ENCODE results near the gene TTLL9.

Gene TTLL9

GRCh38 chr20:31948008-31948407, 77.6 kb downstream of the TTLL9 start:
- Histone ChIP-seq H3K27me3 (ENCODE audit: insufficient read depth, low read length) (no peaks in the 10 kb centered on the region), H3K9ac (ENCODE audit: low read length) (no peak overlapping the region), H3K4ac (ENCODE audit: low read depth, low read length) (no peak overlapping the region), H3K23ac (ENCODE audit: low read length) (no peak overlapping the region), H4K12ac (ENCODE audit: low read depth, low read length) (no peak overlapping the region), H4K8ac (ENCODE audit: low read depth, low read length) (no peak overlapping the region), H3K4me3 (ENCODE audit: low read depth, low read length) (no peak overlapping the region), H3K79me1 (ENCODE audit: low read length) (peaks cover 4% of the 10 kb centered on the region), H3K18ac (ENCODE audit: low read length) (no peak overlapping the region), H3K9me3 (ENCODE audit: insufficient read depth, low read depth, low read length) (peaks cover 7% of the 10 kb centered on the region), H2BK12ac (ENCODE audit: low read length) (no peak overlapping the region), H2AFZ (ENCODE audit: insufficient read depth, low read length, poor library complexity) (no peak overlapping the region), H3K79me2 (ENCODE audit: control insufficient read depth, insufficient read depth, low read length, poor library complexity) (peaks cover 8% of the 10 kb centered on the region), H4K91ac (ENCODE audit: low read depth, low read length) (no peak overlapping the region), H2BK120ac (ENCODE audit: insufficient read depth, low read length, poor library complexity) (no peak overlapping the region), H3K4me2 (ENCODE audit: low read length) (no peak overlapping the region), H2AK5ac (ENCODE audit: low read length) (no peak overlapping the region), H3K14ac (ENCODE audit: low read length) (no peak overlapping the region), H3K4me1 (ENCODE audit: control insufficient read depth in 1 of 2, insufficient read depth in 2 of 2, low read length in 2 of 2) (peaks cover 0 to 9% of the 10 kb centered on the region in 2 experiments), H3K36me3 (ENCODE audit: control insufficient read depth in 1 of 2, insufficient read depth in 2 of 2, low read length in 2 of 2) (peaks cover 32 to 46% of the 10 kb centered on the region in 2 experiments), H2BK5ac (ENCODE audit: low read depth, low read length, poor library complexity) (no peak overlapping the region), H3K27ac (ENCODE audit: low read depth, low read length) (no peak overlapping the region)
- DNase-seq, result no peak
- WGBS (ENCODE audit: extremely low coverage, insufficient coverage, insufficient read length), result no CpG with 5 or more reads among the region's 2 CpGs

GRCh38 chr20:31949877-31950646, 79.6 kb downstream of the TTLL9 start:
- Histone ChIP-seq H3K79me1 (ENCODE audit: low read length) (peaks cover 4% of the 10 kb centered on the region), H3K4ac (ENCODE audit: low read depth, low read length) (no peak overlapping the region), H2AFZ (ENCODE audit: insufficient read depth, low read length, poor library complexity) (no peak overlapping the region), H3K79me2 (ENCODE audit: control insufficient read depth, insufficient read depth, low read length, poor library complexity) (peaks cover 8% of the 10 kb centered on the region), H3K9me3 (ENCODE audit: insufficient read depth, low read depth, low read length) (peaks cover 9% of the 10 kb centered on the region), H3K4me1 (ENCODE audit: control insufficient read depth in 1 of 2, insufficient read depth in 2 of 2, low read length in 2 of 2) (peaks cover 0 to 9% of the 10 kb centered on the region in 2 experiments), H3K27ac (ENCODE audit: low read depth, low read length) (no peak overlapping the region), H2AK5ac (ENCODE audit: low read length) (no peak overlapping the region), H3K36me3 (ENCODE audit: control insufficient read depth in 1 of 2, insufficient read depth in 2 of 2, low read length in 2 of 2) (peaks cover 26 to 38% of the 10 kb centered on the region in 2 experiments), H3K14ac (ENCODE audit: low read length) (no peak overlapping the region), H4K91ac (ENCODE audit: low read depth, low read length) (no peak overlapping the region), H3K4me2 (ENCODE audit: low read length) (no peak overlapping the region), H3K23ac (ENCODE audit: low read length) (no peak overlapping the region), H4K12ac (ENCODE audit: low read depth, low read length) (no peak overlapping the region), H2BK120ac (ENCODE audit: insufficient read depth, low read length, poor library complexity) (no peak overlapping the region), H3K9ac (ENCODE audit: low read length) (no peak overlapping the region), H2BK12ac (ENCODE audit: low read length) (no peak overlapping the region), H2BK5ac (ENCODE audit: low read depth, low read length, poor library complexity) (no peak overlapping the region), H3K4me3 (ENCODE audit: low read depth, low read length) (no peak overlapping the region), H3K18ac (ENCODE audit: low read length) (no peak overlapping the region), H3K27me3 (ENCODE audit: insufficient read depth, low read length) (no peaks in the 10 kb centered on the region), H4K8ac (ENCODE audit: low read depth, low read length) (no peak overlapping the region)
- WGBS (ENCODE audit: extremely low coverage, insufficient coverage, insufficient read length), result no CpG with 5 or more reads among the region's 9 CpGs
- DNase-seq, result no peak

GRCh38 chr20:31951203-31951529, 80.7 kb downstream of the TTLL9 start:
- Histone ChIP-seq H3K79me2 (ENCODE audit: control insufficient read depth, insufficient read depth, low read length, poor library complexity) (peaks cover 8% of the 10 kb centered on the region), H3K4ac (ENCODE audit: low read depth, low read length) (peak overlapping the region; percentile 87), H3K23ac (ENCODE audit: low read length) (no peak overlapping the region), H3K9ac (ENCODE audit: low read length) (peak overlapping the region; percentile 96), H2AK5ac (ENCODE audit: low read length) (no peak overlapping the region), H2BK120ac (ENCODE audit: insufficient read depth, low read length, poor library complexity) (no peak overlapping the region), H3K36me3 (ENCODE audit: control insufficient read depth in 1 of 2, insufficient read depth in 2 of 2, low read length in 2 of 2) (peaks cover 15 to 27% of the 10 kb centered on the region in 2 experiments), H4K8ac (ENCODE audit: low read depth, low read length) (peak overlapping the region; percentile 95), H2BK12ac (ENCODE audit: low read length) (no peak overlapping the region), H3K4me2 (ENCODE audit: low read length) (peak overlapping the region; percentile 64), H3K4me1 (ENCODE audit: control insufficient read depth in 1 of 2, insufficient read depth in 2 of 2, low read length in 2 of 2) (peaks cover 0 to 9% of the 10 kb centered on the region in 2 experiments), H3K4me3 (ENCODE audit: low read depth, low read length) (peak overlapping the region; percentile 90), H4K91ac (ENCODE audit: low read depth, low read length) (peak overlapping the region; percentile 60), H3K9me3 (ENCODE audit: insufficient read depth, low read depth, low read length) (peaks cover 7% of the 10 kb centered on the region), H3K14ac (ENCODE audit: low read length) (peak overlapping the region; percentile 72), H3K18ac (ENCODE audit: low read length) (no peak overlapping the region), H3K27me3 (ENCODE audit: insufficient read depth, low read length) (no peaks in the 10 kb centered on the region), H3K27ac (ENCODE audit: low read depth, low read length) (no peak overlapping the region), H3K79me1 (ENCODE audit: low read length) (peaks cover 4% of the 10 kb centered on the region), H2BK5ac (ENCODE audit: low read depth, low read length, poor library complexity) (no peak overlapping the region), H2AFZ (ENCODE audit: insufficient read depth, low read length, poor library complexity) (peak overlapping the region; percentile 93), H4K12ac (ENCODE audit: low read depth, low read length) (peak overlapping the region; percentile 76)
- WGBS (ENCODE audit: extremely low coverage, insufficient coverage, insufficient read length), result no CpG with 5 or more reads among the region's 6 CpGs
- no peak for DNase-seq

DNA sequence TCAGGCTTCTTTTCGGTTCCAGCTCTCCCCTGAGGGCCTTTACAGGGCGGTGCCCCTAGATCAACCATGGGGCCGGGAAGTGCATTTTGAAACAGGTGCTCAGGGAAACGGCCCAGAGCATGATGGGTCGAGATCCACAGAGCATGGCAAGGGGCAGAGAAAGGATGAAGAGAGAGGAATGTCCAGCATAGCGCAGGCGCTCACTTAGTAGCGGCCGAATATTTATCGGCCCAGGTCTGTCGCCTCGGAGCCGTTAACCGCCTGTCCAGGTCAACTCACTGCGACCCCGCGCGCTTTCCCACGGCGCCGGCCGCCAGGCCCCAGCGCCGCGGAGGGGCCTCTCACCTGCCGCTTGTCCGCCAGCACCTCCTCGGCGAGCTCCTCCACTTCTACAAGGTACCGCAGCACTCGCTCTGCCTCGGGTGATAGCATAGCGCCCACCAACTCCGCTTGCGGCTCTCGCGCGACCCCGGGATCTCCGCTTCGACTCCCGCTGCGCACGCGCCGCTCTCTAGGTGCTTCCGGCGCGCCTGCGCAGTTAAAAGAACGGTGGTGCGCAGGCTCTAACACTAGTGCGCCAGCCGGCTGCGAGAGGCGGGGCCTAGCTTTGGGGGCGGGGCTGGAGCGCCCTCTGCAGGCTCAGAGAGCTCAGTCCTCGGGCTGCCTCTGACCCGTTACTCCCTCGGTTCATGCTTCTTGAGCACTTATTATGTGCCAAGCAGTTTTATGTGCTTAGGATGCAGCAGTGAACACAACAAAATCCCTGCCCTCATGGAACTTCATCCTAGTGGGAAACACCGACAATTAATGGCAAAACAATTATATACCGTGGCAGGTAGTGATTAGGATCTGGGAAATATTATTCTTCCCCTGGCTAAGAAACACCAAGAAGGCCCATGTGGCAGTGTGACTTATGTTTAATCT, 81.4 kb downstream of the TTLL9 start, which contains the start of gene PDRG1:
Gene PDRG1 (minus strand): TSS at position 517 of the 924 bp plus-strand sequence. CDS start 85 bp downstream, at position 432.
- peak within 1 kb of the TSS; percentile 90 for H3K4me3 ChIP-seq (ENCODE audit: low read depth, low read length)
- peaks cover 0 to 9% of the 10 kb centered on the region in 2 experiments for H3K4me1 ChIP-seq (ENCODE audit: control insufficient read depth in 1 of 2, insufficient read depth in 2 of 2, low read length in 2 of 2)
- peak within 1 kb of the TSS; percentile 87 for H3K4ac ChIP-seq (ENCODE audit: low read depth, low read length)
- peak within 1 kb of the TSS; percentile 95 for H4K8ac ChIP-seq (ENCODE audit: low read depth, low read length)
- H4K12ac ChIP-seq (ENCODE audit: low read depth, low read length), result peak within 1 kb of the TSS; percentile 76
- WGBS (ENCODE audit: extremely low coverage, insufficient coverage, insufficient read length), result no CpG with 5 or more reads among the region's 63 CpGs
- DNase-seq, result peak; percentile 97 to 100
- peak within 1 kb of the TSS; percentile 96 for H3K9ac ChIP-seq (ENCODE audit: low read length)
- peak within 1 kb of the TSS; percentile 69 for H3K18ac ChIP-seq (ENCODE audit: low read length)
- no peak within 1 kb of the TSS for H3K27ac ChIP-seq (ENCODE audit: low read depth, low read length)
- peak within 1 kb of the TSS; percentile 64 for H3K4me2 ChIP-seq (ENCODE audit: low read length)
- H3K27me3 ChIP-seq (ENCODE audit: insufficient read depth, low read length), result no peaks in the 10 kb centered on the region
- no peak within 1 kb of the TSS for H3K23ac ChIP-seq (ENCODE audit: low read length)
- peaks cover 9 to 21% of the 10 kb centered on the region in 2 experiments for H3K36me3 ChIP-seq (ENCODE audit: control insufficient read depth in 1 of 2, insufficient read depth in 2 of 2, low read length in 2 of 2)
- peaks cover 7% of the 10 kb centered on the region for H3K9me3 ChIP-seq (ENCODE audit: insufficient read depth, low read depth, low read length)
- H3K14ac ChIP-seq (ENCODE audit: low read length), result peak within 1 kb of the TSS; percentile 72
- peak within 1 kb of the TSS; percentile 60 for H4K91ac ChIP-seq (ENCODE audit: low read depth, low read length)
- no peak within 1 kb of the TSS for H2AK5ac ChIP-seq (ENCODE audit: low read length)
- peak within 1 kb of the TSS; percentile 28 for H2BK120ac ChIP-seq (ENCODE audit: insufficient read depth, low read length, poor library complexity)
- peaks cover 4% of the 10 kb centered on the region for H3K79me1 ChIP-seq (ENCODE audit: low read length)
- H2BK12ac ChIP-seq (ENCODE audit: low read length), result no peak within 1 kb of the TSS
- peak within 1 kb of the TSS; percentile 35 for H2BK5ac ChIP-seq (ENCODE audit: low read depth, low read length, poor library complexity)
- peaks cover 8% of the 10 kb centered on the region for H3K79me2 ChIP-seq (ENCODE audit: control insufficient read depth, insufficient read depth, low read length, poor library complexity)
- H2AFZ ChIP-seq (ENCODE audit: insufficient read depth, low read length, poor library complexity), result peak within 1 kb of the TSS; percentile 93
